ENCODE measurements around the gene ATP9B. TPM values are rescaled to one million over a fixed set of nuclear protein-coding genes. Genes with fewer than 3 reads are reported as not detected.

ATP9B gene
- total and polyA plus RNA-seq, 4 donors: 12.6 to 77.0 (median 29.9) TPM

DNA sequence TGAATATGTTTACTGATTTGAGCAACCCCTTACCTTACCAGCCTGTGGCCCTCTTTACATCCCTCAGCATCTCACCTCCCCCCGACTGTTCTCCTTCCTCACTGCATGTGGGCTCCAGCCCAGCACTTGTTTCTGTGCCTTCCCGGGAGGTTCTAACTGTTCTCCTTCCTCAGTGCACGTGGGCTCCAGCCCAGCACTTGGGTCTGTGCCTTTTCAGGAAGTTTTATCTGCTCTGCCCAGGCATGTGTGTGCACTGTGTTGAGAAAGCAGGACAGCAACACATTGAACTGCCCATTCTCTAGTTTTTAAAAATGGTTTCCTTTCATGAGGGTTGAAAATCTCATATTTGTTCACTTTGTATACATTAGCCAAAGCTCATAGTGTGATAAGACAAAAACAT lies 158.4 kb downstream of the ATP9B start:
- no peaks in the 10 kb centered on the region for H3K4me1 ChIP-seq (ENCODE audit: control insufficient read depth in 5 of 5, insufficient read depth in 5 of 5, low read length in 5 of 5)
- no peak for ATAC-seq (ENCODE audit: insufficient read depth, low FRiP score)
- H3K36me3 ChIP-seq (ENCODE audit: control insufficient read depth in 4 of 4, insufficient read depth in 4 of 4, low read length in 4 of 4): peaks cover 0 to 6% (median 2%) of the 10 kb centered on the region in 4 donors
- H3K4me3 ChIP-seq: no peak overlapping the region
- TF ChIP-seq, protein P1, sequence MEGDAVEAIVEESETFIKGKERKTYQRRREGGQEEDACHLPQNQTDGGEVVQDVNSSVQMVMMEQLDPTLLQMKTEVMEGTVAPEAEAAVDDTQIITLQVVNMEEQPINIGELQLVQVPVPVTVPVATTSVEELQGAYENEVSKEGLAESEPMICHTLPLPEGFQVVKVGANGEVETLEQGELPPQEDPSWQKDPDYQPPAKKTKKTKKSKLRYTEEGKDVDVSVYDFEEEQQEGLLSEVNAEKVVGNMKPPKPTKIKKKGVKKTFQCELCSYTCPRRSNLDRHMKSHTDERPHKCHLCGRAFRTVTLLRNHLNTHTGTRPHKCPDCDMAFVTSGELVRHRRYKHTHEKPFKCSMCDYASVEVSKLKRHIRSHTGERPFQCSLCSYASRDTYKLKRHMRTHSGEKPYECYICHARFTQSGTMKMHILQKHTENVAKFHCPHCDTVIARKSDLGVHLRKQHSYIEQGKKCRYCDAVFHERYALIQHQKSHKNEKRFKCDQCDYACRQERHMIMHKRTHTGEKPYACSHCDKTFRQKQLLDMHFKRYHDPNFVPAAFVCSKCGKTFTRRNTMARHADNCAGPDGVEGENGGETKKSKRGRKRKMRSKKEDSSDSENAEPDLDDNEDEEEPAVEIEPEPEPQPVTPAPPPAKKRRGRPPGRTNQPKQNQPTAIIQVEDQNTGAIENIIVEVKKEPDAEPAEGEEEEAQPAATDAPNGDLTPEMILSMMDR (IDR thresholded peaks at IDR 0.05; ENCODE audit: control extremely low read depth, extremely low read depth): no peak
- H3K9ac ChIP-seq (ENCODE audit: insufficient read depth in 1 of 2, low read length in 2 of 2): no peak overlapping the region
- H3K27ac ChIP-seq (ENCODE audit: low read depth in 1 of 2, low read length in 1 of 2): no peak overlapping the region
- WGBS, 2 donors: 26 to 44% methylated on average over 3 of the region's 3 CpGs
- H3K27me3 ChIP-seq (ENCODE audit: control insufficient read depth in 3 of 3, insufficient read depth in 3 of 3, low read length in 2 of 3): no peaks in the 10 kb centered on the region
- H3K9me3 ChIP-seq (ENCODE audit: control insufficient read depth in 4 of 4, insufficient read depth in 3 of 4, low read length in 3 of 4): no peaks in the 10 kb centered on the region
- no peak for DNase-seq

DNA sequence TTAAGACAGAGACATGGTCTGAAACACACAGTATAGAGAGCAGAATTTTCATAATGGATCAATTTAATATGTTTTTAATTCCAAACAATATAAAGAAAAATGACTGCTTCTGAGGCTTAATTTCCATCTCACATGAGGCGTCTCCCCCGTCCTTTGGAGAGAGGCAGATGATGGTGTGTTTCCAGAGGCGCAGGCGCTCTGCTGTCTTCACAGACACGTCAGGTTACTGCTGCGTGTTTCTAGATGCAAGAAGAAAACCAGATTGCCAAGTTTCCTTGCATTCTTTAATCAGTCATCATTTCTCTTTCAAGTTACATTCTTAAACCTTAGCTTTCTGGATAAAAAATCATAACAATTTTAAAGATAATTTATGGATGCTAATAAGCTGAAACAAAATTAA lies 160.2 kb downstream of the ATP9B start:
- 98% methylated on average over 6 of the region's 6 CpGs for WGBS, 2 donors
- Histone ChIP-seq H3K27me3 (ENCODE audit: control insufficient read depth in 3 of 3, insufficient read depth in 3 of 3, low read length in 2 of 3) (no peaks in the 10 kb centered on the region), H3K4me3 (no peak overlapping the region), H3K4me1 (ENCODE audit: control insufficient read depth in 5 of 5, insufficient read depth in 5 of 5, low read length in 5 of 5) (no peaks in the 10 kb centered on the region), H3K36me3 (ENCODE audit: control insufficient read depth in 4 of 4, insufficient read depth in 4 of 4, low read length in 4 of 4) (peaks cover 0 to 6% (median 2%) of the 10 kb centered on the region in 4 donors), H3K9ac (ENCODE audit: insufficient read depth in 1 of 2, low read length in 2 of 2) (no peak overlapping the region), H3K27ac (ENCODE audit: low read depth in 1 of 2, low read length in 1 of 2) (no peak overlapping the region), H3K9me3 (ENCODE audit: control insufficient read depth in 4 of 4, insufficient read depth in 3 of 4, low read length in 3 of 4) (no peaks in the 10 kb centered on the region)
- no peak for DNase-seq
- TF ChIP-seq, protein P1 (IDR thresholded peaks at IDR 0.05; ENCODE audit: control extremely low read depth, extremely low read depth): no peak
- no peak for ATAC-seq (ENCODE audit: insufficient read depth, low FRiP score)

DNA sequence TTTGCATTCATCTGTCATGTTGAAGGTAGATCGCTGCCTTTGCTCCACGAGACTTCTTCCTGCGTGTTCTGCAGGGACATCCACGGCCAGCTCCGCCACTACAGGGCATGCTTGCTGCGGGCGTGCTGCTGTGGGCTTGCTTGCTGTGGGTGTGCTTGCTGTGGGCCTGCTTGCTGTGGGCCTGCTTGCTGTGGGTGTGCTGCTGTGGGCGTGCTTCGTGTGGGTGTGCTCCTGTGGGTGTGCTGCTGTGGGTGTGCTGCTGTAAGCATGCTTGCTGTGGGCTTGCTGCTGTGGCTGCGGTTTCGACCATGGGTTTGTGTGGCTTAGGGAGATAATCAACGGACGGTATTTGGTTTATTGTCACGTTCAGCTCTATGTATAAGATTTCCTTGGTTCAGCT lies 165.2 kb downstream of the ATP9B start:
- TF ChIP-seq, protein P1 (IDR thresholded peaks at IDR 0.05; ENCODE audit: control extremely low read depth, extremely low read depth): no peak
- DNase-seq: no peak

DNA sequence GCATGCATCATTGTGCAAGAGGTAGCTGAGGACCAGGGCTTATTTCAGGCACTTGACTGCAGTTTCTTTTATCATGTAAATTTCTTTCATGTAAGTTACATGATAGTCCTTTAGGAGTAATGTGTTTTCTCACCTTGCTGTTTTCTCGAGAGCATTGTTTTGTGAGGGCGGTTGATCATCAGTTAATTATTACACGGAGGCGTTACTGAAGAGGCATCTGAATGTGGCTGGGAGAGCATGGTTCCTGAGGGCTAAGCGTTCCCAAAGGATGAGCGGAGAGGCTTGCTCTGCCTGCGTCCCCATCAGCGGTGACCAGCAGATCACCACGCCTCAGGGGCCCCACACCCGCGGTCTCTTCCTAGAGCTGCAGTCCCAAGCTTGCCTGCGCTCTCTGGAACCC lies 170.4 kb downstream of the ATP9B start:
- Histone ChIP-seq H3K9me3 (ENCODE audit: control insufficient read depth in 4 of 4, insufficient read depth in 3 of 4, low read length in 3 of 4) (no peaks in the 10 kb centered on the region), H3K9ac (ENCODE audit: insufficient read depth in 1 of 2, low read length in 2 of 2) (no peak overlapping the region), H3K4me3 (no peak overlapping the region), H3K27ac (ENCODE audit: low read depth in 1 of 2, low read length in 1 of 2) (no peak overlapping the region), H3K4me1 (ENCODE audit: control insufficient read depth in 5 of 5, insufficient read depth in 5 of 5, low read length in 5 of 5) (peaks cover 0 to 2% (median 0%) of the 10 kb centered on the region in 5 donors), H3K27me3 (ENCODE audit: control insufficient read depth in 3 of 3, insufficient read depth in 3 of 3, low read length in 2 of 3) (no peaks in the 10 kb centered on the region), H3K36me3 (ENCODE audit: control insufficient read depth in 4 of 4, insufficient read depth in 4 of 4, low read length in 4 of 4) (peaks cover 0 to 4% (median 0%) of the 10 kb centered on the region in 4 donors)
- WGBS, 2 donors: 96 to 100% methylated on average over 12 of the region's 12 CpGs
- no peak for DNase-seq
- ATAC-seq (ENCODE audit: insufficient read depth, low FRiP score): no peak
- TF ChIP-seq, protein P1 (IDR thresholded peaks at IDR 0.05; ENCODE audit: control extremely low read depth, extremely low read depth): no peak

More for the DNA sequence above, 165.2 kb downstream of the ATP9B start:
- Histone ChIP-seq H3K9me3 (ENCODE audit: control insufficient read depth in 4 of 4, insufficient read depth in 3 of 4, low read length in 3 of 4) (no peaks in the 10 kb centered on the region), H3K27me3 (ENCODE audit: control insufficient read depth in 3 of 3, insufficient read depth in 3 of 3, low read length in 2 of 3) (no peaks in the 10 kb centered on the region), H3K4me1 (ENCODE audit: control insufficient read depth in 5 of 5, insufficient read depth in 5 of 5, low read length in 5 of 5) (no peaks in the 10 kb centered on the region), H3K27ac (ENCODE audit: low read depth in 1 of 2, low read length in 1 of 2) (no peak overlapping the region), H3K9ac (ENCODE audit: insufficient read depth in 1 of 2, low read length in 2 of 2) (no peak overlapping the region), H3K36me3 (ENCODE audit: control insufficient read depth in 4 of 4, insufficient read depth in 4 of 4, low read length in 4 of 4) (peaks cover 0 to 2% (median 0%) of the 10 kb centered on the region in 4 donors), H3K4me3 (no peak overlapping the region)
- ATAC-seq (ENCODE audit: insufficient read depth, low FRiP score): no peak
- 94 to 95% methylated on average over 14 of the region's 14 CpGs for WGBS, 2 donors

Measured in lung (tissue), 12 donors.